GM19328 (cell line): ENCODE data around the gene MISP.
"Not testable (repeated sequence)": the region's sequence is repeated elsewhere in the genome, so short reads cannot be mapped to it uniquely, and the experiment has no call there.

Source experiments
- ATAC-seq: cut with Tn5 transposase; IDR thresholded peaks from one replicate; pipeline ENCODE4 v1.9.1; 2021; ENCODE audit warnings: mild to moderate bottlenecking, moderate library complexity; ENCODE audit not compliant: unreplicated experiment

MISP gene, protein sequence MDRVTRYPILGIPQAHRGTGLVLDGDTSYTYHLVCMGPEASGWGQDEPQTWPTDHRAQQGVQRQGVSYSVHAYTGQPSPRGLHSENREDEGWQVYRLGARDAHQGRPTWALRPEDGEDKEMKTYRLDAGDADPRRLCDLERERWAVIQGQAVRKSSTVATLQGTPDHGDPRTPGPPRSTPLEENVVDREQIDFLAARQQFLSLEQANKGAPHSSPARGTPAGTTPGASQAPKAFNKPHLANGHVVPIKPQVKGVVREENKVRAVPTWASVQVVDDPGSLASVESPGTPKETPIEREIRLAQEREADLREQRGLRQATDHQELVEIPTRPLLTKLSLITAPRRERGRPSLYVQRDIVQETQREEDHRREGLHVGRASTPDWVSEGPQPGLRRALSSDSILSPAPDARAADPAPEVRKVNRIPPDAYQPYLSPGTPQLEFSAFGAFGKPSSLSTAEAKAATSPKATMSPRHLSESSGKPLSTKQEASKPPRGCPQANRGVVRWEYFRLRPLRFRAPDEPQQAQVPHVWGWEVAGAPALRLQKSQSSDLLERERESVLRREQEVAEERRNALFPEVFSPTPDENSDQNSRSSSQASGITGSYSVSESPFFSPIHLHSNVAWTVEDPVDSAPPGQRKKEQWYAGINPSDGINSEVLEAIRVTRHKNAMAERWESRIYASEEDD

GRCh38 chr19:750640-751423 lies at the start of gene MISP:
Gene MISP, plus strand, starts transcription at chr19:751112. Its CDS starts 5,835 bp downstream, at chr19:756947.
- ATAC-seq, result no peak

DNA sequence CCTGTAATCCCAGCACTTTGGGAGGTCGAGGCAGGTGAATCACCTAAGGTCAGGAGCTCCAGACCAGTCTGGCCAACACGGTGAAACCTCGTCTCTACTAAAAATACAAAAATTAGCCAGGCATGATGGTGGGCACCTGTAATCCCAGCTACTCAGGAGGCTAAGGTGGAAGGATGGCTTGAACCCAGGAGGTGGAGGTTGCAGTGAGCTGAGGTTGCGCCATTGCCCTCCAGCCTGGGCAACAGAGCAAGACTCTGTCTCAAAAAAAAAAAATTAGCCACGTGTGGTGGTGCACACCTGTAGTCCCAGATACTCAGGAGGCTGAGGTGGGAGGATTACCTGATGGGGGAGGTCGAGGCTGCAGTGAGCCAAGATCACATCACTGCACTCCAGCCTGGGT lies 48.1 kb upstream of the MISP start:
- not testable (repeated sequence) for ATAC-seq

GRCh38 chr19:703329-703650 lies 47.6 kb upstream of the MISP start:
- no peak for ATAC-seq

DNA sequence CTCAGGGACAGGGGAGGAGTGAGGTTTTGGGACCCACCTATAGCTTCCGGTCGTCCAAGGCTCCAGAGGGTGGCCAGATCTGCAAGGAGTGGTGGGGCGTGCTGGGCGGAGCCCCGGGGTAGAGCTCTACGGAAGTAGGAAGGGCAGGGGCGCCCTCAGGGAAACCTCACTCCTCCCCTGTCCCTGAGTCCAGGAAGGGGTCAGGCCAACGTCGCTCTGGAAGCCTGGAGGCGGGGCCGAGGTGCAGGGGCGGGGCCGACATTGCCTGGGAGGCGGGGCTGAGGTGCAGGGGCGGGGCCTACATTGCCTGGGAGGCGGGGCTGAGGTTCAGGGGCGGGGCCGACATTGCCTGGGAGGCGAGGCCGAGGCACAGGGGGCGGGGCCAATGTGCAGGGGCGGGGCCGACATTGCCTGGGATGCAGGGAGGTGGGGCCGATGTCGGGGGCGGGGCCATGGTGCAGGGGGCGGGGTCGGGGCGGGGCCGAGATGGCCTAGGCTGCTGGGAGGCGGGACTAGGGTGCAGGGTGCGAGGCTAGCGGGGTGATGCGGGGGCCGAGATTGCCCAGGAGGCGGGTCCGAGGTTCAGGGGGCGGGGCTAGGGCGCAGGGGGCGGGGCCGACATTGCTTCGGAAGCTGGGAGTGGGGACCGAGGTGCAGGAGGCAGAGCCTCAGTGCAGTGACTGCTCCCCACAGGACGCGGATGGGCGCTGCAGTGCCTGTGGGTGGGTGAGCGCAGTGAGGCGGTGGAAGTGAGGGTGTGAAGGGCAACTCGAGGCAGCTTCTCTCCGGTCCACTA lies 47.1 kb upstream of the MISP start:
- no peak for ATAC-seq

DNA sequence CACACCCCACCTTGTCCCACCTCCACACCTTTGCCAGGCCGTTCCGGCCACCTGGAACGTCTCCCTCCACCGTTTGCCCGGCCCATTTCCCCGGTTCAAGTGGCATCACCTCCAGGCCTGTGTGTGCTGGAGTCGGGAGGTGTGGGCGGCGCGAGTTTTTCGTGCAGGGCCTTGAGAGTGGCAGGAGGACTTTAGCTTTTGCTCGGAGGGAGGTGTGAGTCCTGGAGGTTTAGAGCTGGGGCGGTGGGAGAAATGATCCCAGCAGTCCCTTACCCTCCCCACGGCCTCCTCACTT lies 46.5 kb upstream of the MISP start:
- ATAC-seq, result no peak

GRCh38 chr19:708154-709143 lies 42.5 kb upstream of the MISP start, which contains the start of gene PALM:
Gene PALM, plus strand, starts transcription at chr19:708935. Its CDS starts 212 bp downstream, at chr19:709147.
- ATAC-seq, result no peak

GRCh38 chr19:709196-709964 lies 41.5 kb upstream of the MISP start:
- ATAC-seq, result no peak

DNA sequence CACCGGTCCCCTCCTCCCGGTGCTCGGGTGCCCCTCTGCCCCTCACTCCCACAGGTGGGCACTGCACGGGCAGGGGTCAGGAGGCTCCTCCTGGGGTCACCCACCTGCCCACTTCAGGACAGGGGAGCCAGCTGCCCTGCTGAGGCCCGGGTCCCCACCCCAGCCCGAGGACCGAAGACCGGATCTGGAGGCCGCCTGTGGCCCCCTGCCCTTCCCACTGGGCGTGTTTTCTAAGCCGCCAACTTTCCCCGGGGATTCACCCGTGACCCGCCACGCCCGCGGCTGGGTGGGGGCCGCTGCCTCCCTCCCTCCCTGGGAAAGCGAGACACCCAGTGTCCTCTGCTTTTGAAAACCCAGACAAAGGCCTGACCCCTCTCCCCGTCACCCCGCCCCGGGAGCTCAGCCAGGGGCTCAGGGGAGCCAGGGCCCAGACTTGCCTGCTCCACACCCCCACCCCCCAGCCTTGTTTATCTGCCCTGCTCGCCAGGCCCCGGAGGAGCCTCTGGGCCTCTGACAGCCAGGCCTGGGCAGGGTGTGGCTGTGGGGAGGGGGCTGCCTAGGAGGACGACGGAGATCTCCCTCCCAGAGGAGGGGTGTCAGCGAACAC lies 40.8 kb upstream of the MISP start:
- ATAC-seq, result no peak

DNA sequence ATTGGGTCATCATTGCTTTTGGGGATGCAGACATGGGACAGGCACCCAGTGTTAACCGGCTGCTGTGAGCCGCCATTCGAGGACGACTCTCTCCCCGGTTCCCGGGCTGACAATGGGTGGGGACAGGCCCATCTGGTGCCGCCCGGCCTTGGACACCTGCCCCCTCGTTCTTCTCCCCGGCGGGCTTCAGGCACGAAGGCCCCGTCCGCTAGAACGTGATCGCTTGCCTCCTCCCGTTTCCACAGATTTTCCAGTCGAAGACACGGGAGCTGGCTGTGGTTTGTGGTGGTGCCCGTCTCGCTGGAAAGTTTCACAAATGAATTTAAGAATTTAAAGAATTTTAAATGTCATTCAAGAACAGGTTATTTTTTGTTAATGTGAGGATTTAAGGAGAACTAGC lies 40.1 kb upstream of the MISP start:
- no peak for ATAC-seq

DNA sequence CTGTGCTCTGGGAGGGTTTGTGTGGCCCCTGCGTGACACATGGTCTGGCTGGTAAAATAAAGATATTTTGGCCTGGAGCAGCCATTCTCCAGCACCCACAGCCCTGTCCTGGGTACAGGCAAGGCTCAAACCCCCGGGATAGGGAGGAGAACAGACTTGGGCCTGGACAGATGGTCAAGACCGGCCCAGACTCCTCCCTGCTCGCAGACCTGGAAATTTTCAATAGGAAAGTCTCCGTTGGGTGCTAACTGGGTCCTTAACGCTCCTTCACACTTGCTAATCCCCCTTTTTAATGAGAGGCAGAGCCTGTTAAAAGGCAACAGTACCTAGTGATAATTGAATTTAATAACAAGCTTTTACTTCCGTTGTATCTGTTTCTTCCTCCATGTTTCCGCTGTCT lies 39.7 kb upstream of the MISP start:
- ATAC-seq, result no peak

DNA sequence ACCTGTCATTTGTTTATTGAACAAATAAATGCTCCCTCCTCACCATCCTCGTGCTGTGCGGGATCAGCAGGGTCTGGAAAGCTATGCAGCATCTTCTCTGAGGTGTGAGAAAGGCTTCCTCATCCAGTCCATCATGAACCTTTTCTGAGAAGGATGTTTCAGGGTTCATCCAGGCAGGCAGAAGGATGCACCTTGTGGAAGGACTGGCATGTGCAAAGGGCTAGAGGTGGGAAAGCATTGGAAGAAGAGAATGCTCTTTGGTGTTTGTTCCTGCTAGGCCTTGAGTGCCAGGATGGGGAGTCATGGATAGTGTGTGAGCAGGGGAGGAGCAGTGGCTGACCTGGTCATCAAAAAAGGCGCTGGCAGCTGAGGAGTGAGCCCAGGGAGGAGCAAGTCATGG lies 35.6 kb upstream of the MISP start:
- ATAC-seq, result no peak

DNA sequence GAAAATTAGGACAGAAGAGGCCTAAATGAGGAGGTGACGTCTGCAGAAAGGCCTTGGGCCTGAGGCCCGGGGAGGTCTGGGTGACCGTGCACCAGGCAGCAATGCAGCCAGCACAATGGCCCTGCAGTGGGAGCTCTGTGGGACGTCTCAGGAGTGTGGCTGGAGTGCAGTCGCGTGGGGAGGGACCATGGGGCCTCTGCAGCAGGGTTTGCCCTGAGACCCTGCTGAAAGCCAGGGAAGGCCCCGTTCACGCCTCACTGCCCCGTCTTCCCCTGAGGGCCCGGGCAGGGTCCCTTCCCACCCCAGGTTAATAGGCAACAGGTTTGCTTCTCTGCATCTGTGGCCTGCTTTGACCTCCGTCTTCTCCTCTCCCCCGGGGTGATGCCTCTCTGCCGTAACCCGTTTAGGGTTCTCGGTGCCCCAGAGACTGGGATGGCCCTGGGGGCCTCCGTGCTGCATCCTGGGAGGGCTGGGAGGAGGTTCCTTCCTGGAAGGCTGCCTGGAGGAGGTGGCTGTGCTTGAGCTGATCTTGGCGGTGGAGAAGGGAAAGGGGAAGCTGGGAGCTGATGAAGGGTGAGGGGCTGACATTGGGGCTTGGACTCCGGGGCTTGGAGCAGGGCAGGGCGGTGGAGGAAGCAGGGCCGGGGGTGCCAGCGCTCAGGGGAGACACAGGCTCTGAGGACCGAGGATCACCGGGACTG lies 32.5 kb upstream of the MISP start:
- ATAC-seq, result no peak

DNA sequence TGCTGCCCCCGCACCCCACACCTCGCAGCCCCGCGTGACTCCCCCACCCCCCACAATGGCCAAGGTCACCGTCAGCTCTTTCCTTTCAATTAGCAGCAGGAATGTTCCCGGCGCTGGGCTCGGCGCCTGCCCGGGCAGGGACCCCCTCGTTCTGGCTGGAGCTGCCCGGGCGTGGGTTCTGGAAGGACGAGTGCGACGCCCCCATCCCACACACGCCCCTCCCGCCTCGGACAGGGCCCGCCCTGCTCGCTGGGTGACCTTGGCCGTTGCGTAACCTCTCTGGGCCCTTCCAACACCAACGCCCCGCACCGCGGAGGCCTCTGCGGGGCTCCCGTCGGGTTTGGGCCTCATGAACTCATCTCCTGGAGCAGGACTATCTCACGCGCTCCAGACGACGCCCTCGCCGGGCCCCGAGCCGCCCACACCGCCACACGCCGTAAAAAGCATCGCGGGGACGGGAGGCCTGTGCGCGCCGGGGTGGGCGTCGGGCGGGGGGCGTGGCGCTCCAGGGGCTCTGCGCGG lies 31.9 kb upstream of the MISP start:
- no peak for ATAC-seq

DNA sequence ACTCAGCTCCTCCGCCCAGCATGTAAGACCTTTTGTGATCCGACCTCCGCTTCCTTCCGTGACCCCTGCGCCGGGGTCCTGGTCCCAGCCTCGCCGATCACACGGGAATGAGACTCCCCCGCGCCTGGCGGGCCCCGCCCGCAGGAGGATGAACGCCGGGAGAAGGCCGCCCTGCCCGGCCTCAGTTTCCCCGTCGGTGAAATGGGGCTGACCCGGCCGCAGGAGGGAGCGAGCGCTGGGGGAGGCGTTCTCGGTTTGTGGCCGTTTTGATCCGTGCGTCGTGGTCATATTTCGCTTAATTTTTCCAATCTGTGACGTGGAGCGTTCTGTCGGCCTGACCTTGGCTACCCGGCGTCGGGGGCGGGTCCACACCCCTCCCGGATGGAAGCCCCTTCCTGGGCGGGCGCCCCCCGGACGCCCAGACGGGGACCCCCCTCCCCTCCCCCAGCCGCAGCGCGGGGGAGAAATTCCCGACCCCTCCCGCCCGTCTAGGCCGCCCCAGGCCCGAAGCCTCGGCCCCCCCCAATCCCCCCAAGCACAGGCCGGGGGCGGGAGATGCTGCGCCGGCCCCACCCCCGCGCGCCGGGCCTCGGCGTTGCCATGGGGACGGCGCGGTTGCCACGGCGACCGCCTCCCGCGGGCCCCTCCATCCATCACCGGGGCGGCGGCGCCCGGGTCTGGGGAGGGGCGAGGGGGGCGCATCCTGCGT lies 31.1 kb upstream of the MISP start:
- no peak for ATAC-seq

DNA sequence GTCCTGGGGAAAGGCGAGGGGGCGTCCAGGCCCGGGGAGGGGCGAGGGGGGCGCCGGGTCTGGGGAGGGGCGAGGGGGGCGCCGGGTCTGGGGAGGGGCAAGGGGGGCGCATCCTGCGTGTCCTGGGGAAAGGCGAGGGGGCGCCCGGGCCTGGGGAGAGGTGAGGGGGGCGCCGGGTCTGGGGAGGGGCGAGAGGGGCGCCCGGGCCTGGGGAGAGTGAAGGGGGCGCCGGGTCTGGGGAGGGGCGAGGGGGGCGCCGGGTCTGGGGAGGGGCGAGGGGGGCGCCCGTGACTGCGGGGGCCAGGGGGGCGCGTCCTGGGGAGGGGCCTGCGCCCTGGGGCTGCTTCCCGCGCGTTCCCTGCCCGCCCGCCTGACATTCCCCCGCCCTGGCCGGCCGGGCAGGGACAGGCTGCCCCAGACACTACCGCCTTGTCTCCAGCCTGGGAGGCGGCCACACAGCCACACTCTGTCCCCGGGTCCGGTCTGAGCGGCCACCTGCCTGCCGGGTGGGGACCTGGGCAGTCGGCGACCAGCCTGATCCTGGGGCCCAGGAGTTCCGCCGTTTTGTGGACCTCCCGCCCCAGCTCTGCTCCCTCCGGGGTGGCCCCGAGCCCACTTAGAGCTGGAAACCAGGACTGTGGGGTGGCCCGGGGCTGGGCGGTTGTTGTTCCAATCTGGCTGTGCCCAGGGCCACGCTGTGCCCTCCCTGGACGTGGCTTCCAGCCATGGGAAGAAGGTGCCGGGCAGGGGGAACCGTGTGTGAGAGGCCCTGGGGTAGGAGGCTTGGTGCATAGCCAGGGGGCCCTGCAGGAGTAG lies 30.4 kb upstream of the MISP start:
- no peak for ATAC-seq

DNA sequence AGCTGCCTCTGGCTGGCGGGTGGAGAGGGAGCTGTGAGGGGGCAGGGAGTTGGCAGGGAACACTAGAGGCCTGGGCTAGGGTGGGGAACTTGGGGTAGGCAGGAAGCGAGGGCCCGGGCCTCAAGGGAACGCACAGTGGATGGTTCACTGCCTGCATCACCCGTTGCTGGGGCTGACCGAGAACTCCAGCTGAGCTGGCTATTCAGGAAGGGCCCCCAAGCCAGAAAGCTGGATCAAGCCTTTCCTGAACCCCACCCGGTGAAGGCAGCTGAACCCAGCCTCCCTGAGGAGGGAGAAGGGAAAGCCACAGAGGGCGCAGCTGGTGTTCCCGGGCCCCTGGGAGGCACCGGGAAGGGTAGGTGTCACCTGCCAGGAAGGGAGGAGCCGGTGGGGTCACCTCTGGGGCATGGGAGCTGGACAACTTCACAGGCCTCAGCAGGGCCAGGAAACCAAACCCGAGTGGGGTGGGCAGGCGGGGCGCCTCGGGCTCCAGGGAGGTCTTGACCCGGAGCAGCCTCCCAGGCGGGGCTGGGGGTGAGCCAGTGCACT lies 28.3 kb upstream of the MISP start:
- no peak for ATAC-seq
